LNCaP clone FGC (cell line): ENCODE results near the gene MBD2.
"Not testable (repeated sequence)": the region's sequence is repeated elsewhere in the genome, so short reads cannot be mapped to it uniquely, and the experiment has no call there.

ENCODE experiments used
- DNase-seq: peaks from one replicate; pipeline ENCODE4 v3.0.0-alpha.2; 2011; ENCODE audit warnings: low read depth
- H3K4me3 ChIP-seq: 2 replicates; pipeline ENCODE4 v1.5.1; 2011; ENCODE audit warnings: mild to moderate bottlenecking, low read depth, low read length, control low read depth
- CTCF ChIP-seq: IDR thresholded peaks from 2 replicates; pipeline ENCODE4 v1.5.1; 2012; ENCODE audit warnings: mild to moderate bottlenecking; ENCODE audit not compliant: control insufficient read depth, insufficient read depth; ENCODE audit errors: extremely low read depth

Gene MBD2

GRCh38 chr18:54260396-54261072, 36.1 kb upstream of the MBD2 start:
- no peak overlapping the region for H3K4me3 ChIP-seq
- TF ChIP-seq CTCF, result no peak
- no peak for DNase-seq

- H3K4me3 ChIP-seq, DNase-seq: not testable (repeated sequence)
These were observed 33.3 kb upstream of the MBD2 start for GRCh38 chr18:54257818-54258217.

- H3K4me3 ChIP-seq, result no peak overlapping the region
- no peak for DNase-seq
- no peak for TF ChIP-seq CTCF
These were observed 32.5 kb upstream of the MBD2 start for GRCh38 chr18:54257015-54257414.

- DNase-seq, result no peak
- H3K4me3 ChIP-seq, result peak overlapping the region; percentile 36
These were observed 30.7 kb upstream of the MBD2 start for GRCh38 chr18:54255141-54255540.

GRCh38 chr18:54254265-54254758, 29.8 kb upstream of the MBD2 start:
- TF ChIP-seq CTCF, result no peak
- no peak for DNase-seq
- H3K4me3 ChIP-seq, result peak overlapping the region; percentile 36

More at GRCh38 chr18:54255141-54255540, 30.7 kb upstream of the MBD2 start:
- no peak for TF ChIP-seq CTCF

- H3K4me3 ChIP-seq, result no peak overlapping the region
- no peak for TF ChIP-seq CTCF
- DNase-seq, result no peak
These were observed 27.3 kb upstream of the MBD2 start for GRCh38 chr18:54251606-54252390.

GRCh38 chr18:54250846-54251261, 26.4 kb upstream of the MBD2 start:
- H3K4me3 ChIP-seq, result no peak overlapping the region
- DNase-seq, result no peak
- TF ChIP-seq CTCF, result no peak
